IPS-18c (cell line): Measurements from ENCODE around the gene CAMTA1.
"Not testable (repeated sequence)": the region's sequence is repeated elsewhere in the genome, so short reads cannot be mapped to it uniquely, and the experiment has no call there.

Experiments
- H3K4me3 ChIP-seq: 2 replicates; pipeline ENCODE4 v1.7.0; 2013; ENCODE audit warnings: low read depth, mild to moderate bottlenecking, low read length, moderate library complexity; ENCODE audit not compliant: insufficient read depth
- H3K9me3 ChIP-seq: one replicate; pipeline ENCODE4 v1.6.1; 2013; ENCODE audit warnings: mild to moderate bottlenecking, low read length, moderate library complexity; ENCODE audit not compliant: control insufficient read depth, insufficient read depth

CAMTA1 gene

DNA sequence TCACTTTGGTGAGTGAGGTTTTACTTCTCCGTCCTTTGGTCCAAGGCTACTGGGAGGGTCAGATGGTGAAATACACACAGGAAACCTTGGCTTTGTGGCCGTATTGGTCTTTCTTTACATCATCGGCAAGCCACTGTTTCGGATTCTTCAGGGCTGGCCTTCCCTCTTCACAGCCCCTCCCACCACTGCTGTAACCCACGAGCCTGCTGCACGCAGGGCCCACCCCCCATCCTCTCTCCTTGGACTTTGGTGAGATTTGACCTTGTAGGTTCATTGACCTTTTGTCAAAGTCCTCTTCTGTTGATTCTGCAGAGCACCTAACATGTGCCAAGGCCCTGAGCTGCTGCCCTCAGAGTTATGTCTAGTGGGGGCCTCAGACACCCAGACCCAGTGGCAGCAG, 328.6 kb downstream of the CAMTA1 start:
- Histone ChIP-seq H3K9me3 (peaks cover 3% of the 10 kb centered on the region), H3K4me3 (no peak overlapping the region)

DNA sequence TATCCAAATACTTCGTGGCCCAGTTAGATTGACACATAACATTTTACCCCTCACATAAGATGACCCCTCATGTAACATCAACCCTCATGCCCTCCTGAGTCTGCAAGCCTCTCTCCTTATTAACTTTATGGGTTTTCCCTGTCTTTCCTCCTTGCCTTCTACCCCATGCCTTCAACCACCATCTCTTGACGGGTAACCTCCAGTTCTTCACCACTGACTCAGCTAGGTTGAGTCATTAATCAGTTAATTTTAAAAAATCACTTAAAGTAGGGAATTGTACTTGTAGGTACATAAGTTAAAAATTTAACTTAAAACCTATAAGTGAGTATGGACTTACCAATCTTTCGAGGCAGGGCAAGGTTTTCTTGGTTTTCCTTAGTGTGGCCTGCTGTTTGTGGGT, 330.7 kb downstream of the CAMTA1 start:
- peaks cover 3% of the 10 kb centered on the region for H3K9me3 ChIP-seq
- H3K4me3 ChIP-seq: no peak overlapping the region

DNA sequence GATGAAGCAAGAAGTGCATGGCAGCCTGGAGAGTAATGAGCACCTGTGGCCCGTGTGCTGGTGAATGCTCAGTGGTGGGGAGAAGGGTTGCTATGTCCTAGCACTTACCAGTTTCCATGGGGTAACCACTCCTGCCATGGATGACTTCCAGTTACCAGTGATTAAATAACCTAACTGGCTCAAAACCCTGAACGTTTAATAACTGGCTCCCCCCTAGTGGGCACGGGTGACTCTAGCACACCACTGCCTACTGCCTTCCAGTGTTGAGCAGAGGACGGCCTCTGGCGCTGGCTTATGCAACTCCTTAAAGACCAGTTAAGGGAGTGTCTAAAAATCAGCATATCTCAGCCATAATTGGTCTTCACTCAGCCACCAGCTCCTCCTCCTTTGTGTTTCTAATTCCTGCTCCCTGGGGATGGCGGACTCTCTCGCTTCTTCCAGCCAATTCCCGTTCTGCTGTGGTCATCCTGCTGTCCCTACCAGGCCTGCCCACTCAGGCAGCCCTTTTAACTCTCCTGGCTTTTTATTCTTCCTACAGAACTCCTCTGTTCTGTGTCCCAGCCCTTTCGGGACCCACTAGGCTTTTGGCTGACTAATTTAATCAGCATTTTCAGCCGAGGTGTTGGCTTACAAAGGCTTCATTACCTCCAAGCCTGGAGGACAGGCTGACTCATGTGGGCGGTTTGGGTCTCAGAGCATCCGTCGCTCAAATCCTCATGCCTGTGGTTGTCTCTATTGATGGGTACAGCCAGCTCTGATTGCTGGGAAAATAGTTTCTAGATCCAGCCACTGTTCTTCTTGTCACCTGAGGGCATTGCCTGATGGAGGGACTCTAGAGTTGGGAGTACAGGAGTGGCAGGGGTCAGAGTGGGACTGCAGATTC, 332.4 kb downstream of the CAMTA1 start:
- Histone ChIP-seq H3K4me3 (no peak overlapping the region), H3K9me3 (peaks cover 3% of the 10 kb centered on the region)

DNA sequence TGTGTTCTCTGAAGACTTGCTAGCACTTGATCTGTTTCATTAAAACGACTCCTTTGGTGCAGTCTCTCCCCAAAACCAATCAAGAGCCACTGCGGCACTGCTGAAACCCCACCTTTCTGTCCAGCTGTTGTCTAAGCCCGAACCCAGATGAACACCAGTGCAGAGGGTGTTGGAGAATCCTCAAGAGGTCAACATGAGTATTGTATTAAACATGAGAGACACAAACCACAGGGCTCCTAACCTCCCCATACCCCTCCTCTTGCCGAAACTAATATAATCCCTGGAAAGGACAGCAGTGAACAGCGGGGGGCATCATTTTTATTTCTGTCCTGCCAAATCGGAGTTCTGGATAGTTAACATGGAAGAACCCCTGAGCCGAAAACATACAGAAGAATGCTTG, 333.9 kb downstream of the CAMTA1 start:
- Histone ChIP-seq H3K9me3 (no peaks in the 10 kb centered on the region), H3K4me3 (no peak overlapping the region)

DNA sequence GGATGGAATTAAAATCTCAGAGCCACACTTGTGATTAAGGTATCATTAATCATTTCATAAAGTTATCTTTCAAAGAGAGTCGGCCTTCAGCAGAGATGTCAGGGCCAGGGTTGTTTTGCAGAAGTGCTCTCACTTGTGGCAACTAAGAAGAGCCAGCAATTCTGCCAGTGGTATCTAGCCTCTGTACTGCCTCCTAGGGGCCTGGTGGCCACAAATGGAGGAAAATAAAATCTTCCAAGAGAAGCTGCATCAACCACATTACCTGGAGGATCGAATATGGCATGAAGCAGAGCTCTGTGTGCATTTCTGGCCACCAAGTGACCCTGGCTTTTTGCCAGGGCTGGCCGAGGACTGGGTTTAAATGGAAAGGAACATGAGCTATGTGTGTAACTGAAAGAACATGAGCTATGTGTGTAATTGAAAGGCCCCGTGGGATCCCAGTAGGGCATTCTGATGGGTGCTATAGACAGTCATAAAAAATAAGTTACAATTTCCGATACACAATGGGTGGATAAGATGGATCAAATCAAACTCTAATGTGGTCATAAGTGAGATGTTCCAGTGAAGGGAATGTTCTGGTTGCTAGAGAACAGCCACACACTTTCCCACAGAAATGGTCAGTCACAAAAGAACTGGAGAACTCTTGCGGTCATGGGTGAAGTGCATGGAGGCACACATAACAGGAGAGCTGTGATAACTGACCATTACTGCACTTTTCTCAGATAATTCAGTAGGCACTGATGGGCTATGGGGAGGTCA, 335.8 kb downstream of the CAMTA1 start:
- H3K4me3 ChIP-seq: no peak overlapping the region
- H3K9me3 ChIP-seq: no peaks in the 10 kb centered on the region

DNA sequence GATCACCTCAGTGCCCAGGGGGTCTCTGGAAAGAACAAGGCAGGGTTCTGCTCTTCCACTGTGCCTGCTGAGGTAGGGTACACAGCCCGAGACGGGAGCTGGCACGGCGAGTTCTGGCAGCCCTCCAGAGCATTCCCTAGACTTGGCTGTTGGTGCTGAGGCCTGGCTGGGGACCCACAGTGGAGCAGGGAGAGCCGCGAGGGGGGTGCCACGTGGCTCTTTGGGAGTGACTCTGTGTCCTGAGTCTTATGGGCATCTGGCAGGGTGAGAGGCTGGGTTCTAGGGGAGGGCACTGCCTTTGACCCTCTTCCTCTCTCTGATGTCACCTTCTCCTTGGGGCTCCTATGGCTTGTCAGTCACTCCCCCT, 336.4 kb downstream of the CAMTA1 start:
- Histone ChIP-seq H3K4me3 (no peak overlapping the region), H3K9me3 (no peaks in the 10 kb centered on the region)

DNA sequence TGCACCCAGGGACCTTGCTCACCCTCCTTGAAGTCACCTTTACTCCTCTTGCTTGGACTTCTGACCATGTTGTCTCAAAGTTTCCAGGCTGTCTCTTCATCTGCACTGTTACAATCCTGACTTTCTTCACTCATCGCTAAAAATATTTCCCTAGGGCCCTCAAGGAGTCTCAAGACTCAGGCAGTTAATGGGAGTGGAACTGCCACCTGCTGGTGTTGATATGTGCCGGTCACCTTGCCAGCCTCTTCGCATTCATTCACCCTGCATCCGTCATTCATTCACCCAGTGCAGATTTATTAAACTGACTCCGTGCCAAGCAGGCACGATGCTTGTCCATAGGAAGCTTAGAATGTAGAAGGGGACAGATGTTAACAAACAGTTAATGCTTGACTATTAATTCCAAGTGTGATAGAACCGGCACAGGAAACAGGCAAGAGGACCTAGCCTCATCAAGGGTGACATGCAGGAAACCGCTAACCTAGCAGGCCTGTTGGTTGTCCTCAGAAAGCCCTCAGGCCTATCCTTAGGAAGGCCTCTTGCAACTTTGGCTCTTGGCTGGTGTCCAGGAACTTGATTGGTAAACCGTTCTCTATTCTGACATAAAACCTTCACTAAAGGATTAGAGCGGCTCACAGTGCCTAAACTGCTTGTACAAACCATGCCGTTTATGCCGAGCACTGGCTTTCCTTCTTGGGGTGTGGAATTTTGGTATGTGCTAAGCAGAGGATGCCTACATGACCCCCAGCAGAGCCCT, 342.2 kb downstream of the CAMTA1 start:
- Histone ChIP-seq H3K9me3 (no peaks in the 10 kb centered on the region), H3K4me3 (no peak overlapping the region)

DNA sequence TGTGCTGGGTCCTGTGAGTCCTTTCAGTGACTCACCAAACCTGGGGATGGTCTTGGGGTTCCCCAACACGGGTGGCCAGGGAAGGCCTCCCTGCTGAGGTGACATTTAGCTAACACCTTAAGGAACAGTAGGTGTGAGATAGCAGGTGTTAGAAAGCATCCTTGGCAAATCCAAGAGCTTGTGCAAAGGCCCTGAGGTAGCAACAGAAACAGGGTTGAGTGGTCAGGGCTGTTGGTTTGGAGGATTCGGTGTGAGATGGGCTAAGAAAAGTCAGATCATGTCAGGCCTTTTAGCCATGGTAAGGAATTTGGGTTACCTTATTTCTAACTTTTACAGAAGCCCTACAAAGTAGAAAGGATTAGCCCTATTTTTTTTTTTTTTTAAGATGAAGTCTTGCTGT, 343.0 kb downstream of the CAMTA1 start:
- Histone ChIP-seq H3K9me3 (no peaks in the 10 kb centered on the region), H3K4me3 (no peak overlapping the region)

DNA sequence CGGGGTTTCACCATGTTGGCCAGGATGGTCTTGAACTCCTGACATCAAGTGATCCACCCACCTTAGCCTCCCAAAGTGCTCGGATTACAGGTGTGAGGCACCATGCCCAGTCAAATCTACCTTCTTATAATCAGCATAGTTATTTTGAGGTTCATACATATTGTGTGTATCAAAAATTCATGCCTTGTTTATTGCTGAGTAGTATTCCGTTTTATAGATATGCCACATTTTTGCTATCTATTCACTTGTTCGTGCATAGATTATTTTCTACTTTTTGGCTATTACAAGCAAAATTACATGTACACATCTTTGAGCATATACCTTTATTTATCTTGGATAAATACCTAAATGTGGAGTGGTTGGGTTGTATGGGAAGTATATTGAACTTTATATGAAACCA, 344.9 kb downstream of the CAMTA1 start:
- no peak overlapping the region for H3K4me3 ChIP-seq
- no peaks in the 10 kb centered on the region for H3K9me3 ChIP-seq

DNA sequence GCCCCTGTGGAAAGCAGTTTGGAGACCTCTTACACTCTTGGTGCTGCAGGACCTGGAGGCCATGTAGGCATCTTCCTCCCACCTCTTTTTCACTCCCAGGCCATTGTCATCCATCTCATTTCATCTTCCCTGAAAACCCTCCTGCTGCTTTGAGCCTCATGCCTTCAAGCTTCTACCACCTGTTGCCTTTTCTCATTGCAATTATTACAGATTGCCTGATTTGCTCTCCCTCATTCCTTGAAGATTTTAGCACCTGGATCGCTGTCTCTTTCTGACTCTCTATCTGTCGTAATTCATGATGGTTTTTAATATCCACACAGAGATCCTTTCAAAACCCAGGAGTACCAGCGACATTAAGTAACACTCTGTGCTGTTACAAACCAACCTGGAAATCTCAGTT, 350.2 kb downstream of the CAMTA1 start:
- Histone ChIP-seq H3K9me3 (no peaks in the 10 kb centered on the region), H3K4me3 (no peak overlapping the region)

DNA sequence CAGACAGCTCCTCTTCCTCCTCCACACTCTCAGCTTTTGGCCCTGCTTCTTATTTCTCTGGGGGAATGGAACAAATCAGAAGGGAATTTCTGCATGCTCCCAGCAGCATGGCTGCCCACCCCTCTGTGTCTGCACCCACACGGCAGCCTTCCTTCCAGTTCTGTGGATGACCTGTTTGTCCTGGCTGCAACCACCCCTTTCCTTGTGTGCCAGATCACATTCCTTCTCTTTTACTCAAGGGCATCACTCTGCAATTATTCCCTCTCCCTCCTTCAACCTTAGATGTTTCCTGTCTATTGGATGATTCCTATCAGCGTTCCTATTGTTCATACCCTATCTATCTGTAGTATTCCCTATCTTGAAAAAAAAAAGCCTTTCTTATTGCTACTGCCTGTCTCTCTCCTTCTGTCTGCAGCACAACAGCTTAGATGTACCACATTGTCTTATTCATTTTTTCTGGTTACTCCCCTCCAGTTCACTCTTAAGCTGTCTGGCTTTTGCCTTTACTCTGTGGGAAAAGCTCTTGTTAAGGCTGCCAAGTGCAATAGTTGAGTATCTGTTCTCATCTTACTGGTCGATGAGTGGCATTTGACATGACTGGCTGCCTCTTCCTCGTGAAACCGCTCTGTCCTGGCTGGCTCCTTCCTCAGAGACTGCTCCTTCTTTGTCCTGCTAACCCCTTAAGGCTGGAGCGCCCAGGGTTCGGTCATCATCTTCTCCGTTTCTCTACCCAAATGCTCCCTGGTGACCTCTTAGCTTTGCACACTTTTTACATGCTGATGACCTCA, 351.1 kb downstream of the CAMTA1 start:
- H3K9me3 ChIP-seq: no peaks in the 10 kb centered on the region
- no peak overlapping the region for H3K4me3 ChIP-seq

DNA sequence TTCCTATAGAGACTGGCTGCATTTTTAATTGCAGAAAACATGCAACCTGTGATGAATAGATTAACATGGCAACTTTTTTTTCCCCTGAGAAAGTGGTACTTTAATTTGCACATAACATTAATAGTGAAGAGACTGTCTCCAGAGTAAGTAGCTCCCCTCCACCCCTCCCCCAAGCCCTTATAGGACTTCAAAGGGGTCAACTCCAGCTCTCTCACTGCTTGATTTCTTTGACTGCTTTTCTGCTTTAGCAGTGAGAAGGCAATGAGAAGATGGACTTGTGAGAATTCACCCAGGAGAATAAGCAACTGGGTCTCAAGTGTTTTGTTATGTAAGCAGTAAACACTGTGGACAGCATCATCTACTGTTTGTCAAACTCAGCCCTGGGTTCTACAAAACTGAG, 355.0 kb downstream of the CAMTA1 start:
- Histone ChIP-seq H3K4me3 (no peak overlapping the region), H3K9me3 (no peaks in the 10 kb centered on the region)

DNA sequence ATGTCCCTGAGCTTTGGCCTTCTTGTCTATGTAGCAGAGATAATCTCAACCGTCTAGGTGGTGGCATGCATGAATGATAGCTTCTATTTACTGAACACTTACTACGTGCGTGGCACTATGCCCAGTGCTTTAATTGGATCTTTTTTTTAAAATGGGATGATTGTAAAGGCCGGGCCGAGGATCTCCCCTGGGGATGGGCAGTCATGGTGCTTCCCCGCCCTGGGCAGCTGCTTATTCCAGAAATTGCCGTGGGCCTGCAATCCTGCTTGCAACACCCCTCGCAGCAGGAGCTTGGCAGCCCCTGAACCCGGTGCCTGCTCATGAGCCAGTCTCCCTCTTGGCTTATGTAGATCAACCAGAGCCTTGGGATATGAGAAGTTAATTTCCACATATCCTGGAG, 360.7 kb downstream of the CAMTA1 start:
- no peaks in the 10 kb centered on the region for H3K9me3 ChIP-seq
- H3K4me3 ChIP-seq: no peak overlapping the region

DNA sequence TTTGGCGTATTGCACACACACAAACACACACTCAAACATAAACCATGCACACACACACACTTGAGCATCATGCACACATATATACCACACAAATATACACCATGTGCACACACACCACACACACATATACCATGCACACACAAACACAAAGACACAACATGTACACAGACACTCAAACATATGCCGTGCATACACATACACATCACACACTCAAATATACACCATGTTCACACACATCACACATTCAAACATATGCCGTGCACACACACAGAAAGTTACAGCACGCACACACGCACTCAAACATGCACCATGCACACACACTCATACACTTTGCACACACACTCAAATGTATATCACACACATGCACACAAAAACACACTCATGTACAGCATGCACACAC, 361.5 kb downstream of the CAMTA1 start:
- H3K9me3 ChIP-seq: no peaks in the 10 kb centered on the region
- H3K4me3 ChIP-seq: no peak overlapping the region

DNA sequence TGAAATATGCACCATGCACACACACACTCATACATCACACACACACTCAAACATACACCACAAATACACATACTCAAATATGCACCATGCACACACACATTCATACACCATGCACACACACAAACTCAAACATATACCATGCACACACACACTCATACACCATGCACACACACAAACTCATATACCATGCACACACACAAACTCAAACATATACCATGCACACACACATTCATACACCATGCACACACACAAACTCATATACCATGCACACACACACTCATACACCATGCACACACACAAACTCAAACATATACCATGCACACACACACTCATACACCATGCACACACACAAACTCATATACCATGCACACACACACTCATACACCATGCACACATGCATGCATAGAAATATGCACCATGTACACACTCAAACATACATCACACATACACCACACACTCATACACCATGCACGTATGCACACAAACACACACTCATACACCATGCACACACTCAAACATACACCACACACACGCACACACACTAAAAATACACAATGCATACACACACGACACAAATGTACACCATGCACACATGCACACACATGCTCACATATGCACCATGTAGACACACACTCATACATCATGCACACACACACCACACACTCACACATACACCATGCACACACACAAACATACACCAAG, 362.5 kb downstream of the CAMTA1 start:
- H3K4me3 ChIP-seq, H3K9me3 ChIP-seq: not testable (repeated sequence)

DNA sequence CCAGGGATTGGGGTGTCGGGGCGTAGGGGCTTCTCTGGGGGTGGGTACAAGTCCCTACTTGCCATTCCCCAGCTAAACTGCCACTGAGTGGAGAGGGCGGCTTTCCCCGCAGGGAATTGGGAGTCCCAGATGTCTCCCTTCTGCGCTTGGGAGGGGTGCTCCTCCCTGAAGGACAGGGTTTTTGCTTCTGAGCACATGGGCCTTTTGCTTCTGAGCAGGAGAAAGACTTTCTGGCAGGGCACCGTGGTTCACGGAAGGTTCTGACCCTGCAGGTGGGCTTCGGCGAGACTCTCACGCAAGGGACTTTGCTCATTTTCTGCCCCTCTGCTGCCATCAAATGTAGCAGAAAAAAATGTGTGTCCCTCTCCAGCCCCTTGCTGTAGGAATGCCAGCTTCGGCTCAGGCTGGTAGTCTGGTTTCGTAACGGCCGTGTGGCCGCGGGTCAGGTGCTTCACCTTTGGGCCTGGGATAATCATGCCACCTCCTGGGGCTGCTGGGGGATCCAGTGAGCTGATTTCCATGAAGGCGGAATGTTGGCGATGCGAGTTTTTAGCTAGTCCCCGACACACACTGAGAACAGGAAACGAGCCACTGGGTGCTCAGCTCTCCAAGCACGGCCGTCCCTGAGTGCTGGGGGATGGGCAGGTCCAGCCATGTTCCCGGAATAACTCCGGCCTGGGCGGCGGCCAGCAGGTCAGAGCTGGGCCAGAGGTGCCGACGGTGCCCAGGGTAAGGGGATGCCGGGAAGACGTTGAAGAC, 364.0 kb downstream of the CAMTA1 start:
- H3K4me3 ChIP-seq: no peak overlapping the region
- no peaks in the 10 kb centered on the region for H3K9me3 ChIP-seq
